CMK (cell line): ENCODE results near the gene DDX42.

ENCODE experiments used
- DNase-seq: peaks from one replicate; pipeline ENCODE4 v3.0.0-alpha.2; 2010; ENCODE audit warnings: low read depth

The DDX42 gene

GRCh38 chr17:63774141-63774968 is at the start of gene DDX42:
TSS of gene DDX42 (plus strand) at chr17:63774170. CDS start at chr17:63787050, 12,880 bp downstream.
- DNase-seq: peak; percentile 46

GRCh38 chr17:63735691-63736090 is 38.3 kb upstream of the DDX42 start:
- DNase-seq: no peak

GRCh38 chr17:63740464-63741142 is 33.4 kb upstream of the DDX42 start:
- no peak for DNase-seq

- no peak for DNase-seq
Measured at GRCh38 chr17:63741143-63741407, 32.9 kb upstream of the DDX42 start.

GRCh38 chr17:63741408-63742173 is 32.4 kb upstream of the DDX42 start, which contains the start of gene STRADA:
TSS of gene STRADA (minus strand) at chr17:63741799. CDS start at chr17:63728369, 13,430 bp downstream.
- peak; percentile 96 for DNase-seq

- DNase-seq: no peak
Measured at GRCh38 chr17:63751806-63752205, 22.2 kb upstream of the DDX42 start.

GRCh38 chr17:63752707-63753106 is 21.3 kb upstream of the DDX42 start:
- no peak for DNase-seq

DNA sequence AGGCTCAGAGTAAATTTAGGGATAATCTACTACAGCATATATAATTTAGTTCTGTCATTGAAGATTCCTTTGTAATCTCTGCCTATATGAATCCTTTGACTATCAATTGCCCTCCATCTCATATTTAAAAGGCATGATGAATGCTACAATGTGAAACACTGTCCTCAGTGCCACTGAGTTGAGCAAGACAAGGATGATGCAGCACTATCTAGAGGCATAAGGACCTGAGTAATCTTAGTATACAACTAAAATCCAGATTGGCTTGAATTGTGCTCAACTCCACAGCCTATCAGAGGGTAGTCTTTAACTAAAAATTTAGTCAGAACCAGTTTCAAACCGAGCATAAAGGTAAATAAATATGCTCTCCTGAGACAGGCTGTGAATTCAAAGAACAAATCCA is 20.8 kb upstream of the DDX42 start:
- DNase-seq: no peak

DNA sequence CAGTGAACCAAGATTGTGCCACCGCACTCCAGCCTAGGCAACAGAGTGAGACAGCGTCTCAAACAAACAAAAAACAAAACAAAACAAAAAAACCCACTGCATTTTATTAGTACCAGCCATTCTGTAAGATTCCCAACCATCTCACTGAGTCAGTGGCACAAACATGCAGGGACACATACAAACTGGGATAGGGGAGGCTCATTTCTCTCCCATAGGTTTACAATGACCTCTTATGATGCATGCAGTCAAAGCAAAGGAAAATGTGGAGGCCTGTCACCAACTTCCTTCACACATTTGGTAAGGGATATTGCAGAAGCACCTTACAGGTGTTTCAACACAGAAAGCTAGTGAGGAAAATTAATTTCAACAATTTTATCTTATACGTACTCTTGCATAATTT is 19.9 kb upstream of the DDX42 start:
- no peak for DNase-seq

DNA sequence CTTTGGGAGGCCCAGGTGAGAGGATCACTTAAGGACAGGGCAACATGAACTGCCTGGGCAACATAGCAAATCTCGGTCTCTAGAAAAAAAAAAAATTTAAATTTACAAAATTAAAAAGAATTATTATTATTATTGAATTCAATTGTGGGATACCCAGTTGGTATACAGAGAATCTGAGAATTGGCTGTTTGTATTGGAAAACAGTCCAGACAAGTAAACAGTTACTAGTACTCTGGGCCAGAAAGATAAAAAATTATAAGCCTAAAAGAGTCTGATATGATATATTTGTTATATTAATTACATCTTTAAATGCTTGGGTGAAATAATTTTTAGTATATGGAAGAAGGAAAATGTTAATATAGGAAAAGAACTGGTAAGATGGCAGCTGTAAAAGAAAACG is 15.5 kb upstream of the DDX42 start:
- no peak for DNase-seq

- DNase-seq: no peak
Measured at GRCh38 chr17:63760771-63761539, 13.0 kb upstream of the DDX42 start.

DNA sequence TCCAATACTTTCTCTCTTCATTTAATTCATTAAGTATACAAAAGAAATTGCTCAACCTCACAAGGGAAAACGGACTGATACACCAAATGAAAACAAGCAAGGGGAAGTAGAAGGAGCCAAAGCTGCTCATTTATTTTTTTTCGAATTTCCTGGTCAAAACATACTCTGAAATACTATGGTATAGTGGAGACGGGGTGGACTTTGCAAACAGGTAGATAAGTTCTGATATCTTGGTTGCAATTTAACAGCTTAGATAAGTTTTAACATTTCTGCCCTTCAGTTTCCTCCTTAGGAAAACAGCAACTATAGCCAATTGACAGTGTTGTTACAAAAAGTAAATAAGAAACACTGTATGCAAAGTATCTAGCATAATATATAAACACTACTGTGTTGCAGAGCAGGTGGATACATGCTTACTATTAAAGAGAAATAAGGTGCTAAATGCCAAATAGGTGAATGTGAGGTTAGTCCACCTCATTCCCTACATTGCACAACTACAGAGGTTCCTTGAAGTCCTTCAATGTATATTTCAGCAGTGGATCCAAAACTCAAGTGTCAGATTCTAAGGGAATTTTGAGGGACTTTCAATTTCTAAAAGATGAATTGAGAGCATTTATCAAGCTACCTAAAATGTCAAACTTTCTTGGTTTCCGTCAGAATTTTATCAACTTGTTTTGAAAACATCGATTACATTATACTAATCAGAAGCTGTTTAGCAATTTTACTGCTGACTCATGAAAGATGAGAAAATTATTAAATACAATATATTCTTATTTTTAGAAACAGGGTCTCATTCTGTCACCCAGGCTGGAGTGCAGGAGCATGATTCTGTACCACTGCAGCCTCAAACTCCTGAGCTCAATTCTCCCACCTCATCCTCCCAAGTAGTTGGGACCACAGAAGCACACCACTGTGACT is 11.6 kb upstream of the DDX42 start:
- DNase-seq: no peak

GRCh38 chr17:63764716-63765115 is 9.3 kb upstream of the DDX42 start:
- DNase-seq: no peak

DNA sequence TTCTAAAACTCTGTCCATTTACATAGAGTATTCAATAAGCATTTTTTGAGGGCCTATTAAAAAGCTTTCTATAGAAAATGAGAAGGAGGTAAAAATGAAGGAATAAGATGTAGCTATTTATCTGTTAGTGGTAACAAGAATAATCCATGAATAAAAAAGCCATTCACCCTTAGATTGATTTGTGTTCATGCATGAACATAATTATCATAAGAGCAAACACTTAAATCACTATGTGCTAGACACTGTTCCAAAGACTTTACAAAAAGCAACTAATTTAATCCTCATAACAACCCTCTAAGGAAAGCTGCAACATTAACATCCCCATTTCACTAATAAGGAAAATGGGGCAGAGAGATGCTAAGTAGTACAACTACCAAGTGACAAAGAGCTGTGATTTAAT is 7.2 kb upstream of the DDX42 start:
- no peak for DNase-seq

DNA sequence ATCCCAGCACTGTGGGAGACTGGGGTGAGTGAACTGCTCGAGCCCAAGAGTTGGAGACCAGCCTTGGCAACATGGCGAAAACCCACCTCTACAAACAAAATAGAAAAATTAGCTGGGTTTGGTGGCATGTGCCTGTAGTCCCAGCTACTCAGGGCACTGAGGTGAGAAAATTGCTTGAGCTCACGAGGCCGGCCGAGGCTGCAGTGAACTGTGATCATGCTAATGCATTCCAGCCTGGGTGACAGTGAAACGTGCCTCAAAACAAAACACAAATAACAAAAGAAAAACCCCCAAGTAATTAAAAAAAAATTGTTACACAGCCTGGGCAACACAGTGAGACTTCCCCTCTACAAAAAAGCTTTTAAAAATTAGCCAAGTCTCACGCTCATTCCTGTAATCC is 5.5 kb upstream of the DDX42 start:
- no peak for DNase-seq

GRCh38 chr17:63772801-63773271 is 1.1 kb upstream of the DDX42 start:
- DNase-seq: no peak

DNA sequence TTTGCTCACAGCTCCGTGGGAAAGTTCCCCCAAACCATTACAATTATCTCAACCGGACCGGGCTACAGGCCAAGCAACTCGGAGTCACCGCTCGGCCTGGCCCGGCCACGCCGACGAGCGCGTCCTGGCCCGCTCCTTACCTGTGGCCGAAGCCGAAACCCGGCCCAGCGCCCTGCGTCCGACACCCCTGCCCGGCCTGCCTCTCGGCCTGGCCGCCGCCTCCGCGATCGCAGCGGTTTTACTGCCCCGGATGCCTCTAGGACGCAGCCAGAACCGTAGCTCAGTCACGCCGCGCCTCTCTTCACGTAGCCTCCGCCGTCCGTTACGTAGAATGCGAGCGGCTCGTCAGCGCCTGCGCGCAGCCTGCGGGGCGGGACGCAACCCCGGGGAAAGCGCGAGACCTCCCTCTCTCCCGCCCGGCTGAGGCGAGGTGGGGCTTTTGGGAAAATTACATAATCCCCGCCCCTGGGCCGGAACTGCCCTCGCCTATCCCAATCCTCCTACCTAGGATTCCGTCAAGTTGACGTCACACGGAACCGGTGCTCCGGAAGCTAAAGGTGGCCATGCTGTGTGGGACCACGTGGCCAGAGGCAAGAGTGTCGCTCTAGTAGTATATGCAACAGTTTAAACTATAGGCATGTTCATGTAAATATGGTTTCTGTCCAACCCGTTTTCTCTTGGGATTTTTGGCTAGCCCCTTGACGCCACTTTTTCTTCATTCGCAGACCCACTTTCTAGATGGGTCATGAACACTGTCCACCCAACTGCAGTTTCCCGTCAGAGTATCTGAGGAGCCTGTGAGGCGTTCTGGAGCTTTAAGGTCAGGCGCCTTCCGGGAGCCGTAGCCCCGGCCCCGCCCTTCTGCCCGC is 464 bp upstream of the DDX42 start, which contains the start of gene CCDC47:
Gene CCDC47, minus strand, starts transcription at position 326 of the 869 bp plus-strand sequence. CDS start 7,422 bp downstream, outside the sequence.
- peak; percentile 96 for DNase-seq

DNA sequence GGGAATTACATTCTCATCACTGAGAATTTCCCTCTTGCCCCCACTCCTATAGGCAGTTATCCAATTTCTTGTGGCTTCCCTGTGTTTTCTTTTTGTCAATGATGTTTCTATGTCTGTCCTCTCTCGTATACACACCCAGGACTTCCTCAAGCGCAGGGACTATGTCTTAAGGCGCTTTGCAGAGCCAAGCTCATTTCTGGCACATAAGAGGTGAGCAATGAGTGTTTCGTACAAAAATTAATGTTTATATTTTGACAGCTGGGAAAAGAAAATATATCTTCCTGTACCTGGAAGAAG is 947 bp downstream of the DDX42 start:
- no peak for DNase-seq

GRCh38 chr17:63775420-63775819 is 1.4 kb downstream of the DDX42 start:
- DNase-seq: no peak

DNA sequence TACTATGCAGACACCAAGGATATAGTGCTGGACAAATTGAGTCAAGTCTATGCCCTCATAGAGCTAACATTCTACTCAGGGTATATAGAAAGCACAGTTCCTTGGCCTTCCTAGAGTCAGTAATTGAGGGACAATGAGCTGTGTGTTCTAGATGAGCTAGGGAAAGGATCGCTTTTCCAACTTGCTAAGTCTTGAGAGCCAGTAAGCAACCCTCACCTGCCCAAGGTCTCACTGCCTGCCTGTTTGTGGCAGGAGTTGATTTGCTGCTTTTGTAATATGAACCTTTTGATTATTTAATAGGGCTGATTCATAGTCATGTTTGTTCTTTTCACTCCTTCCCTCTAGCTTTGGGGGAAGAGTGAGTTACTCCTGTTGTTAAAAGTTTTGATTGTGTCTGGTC is 6.5 kb downstream of the DDX42 start:
- DNase-seq: no peak
